K562 (cell line): ENCODE results near the gene WDCP. TPM values are rescaled to one million over a fixed set of nuclear protein-coding genes. Genes with fewer than 3 reads are reported as not detected.

Experiments used
- ATF1 ChIP-seq, 2 experiments: fragments of 450-650 bp in 1 of 2; IDR thresholded peaks; 2 replicates each; pipeline ENCODE4 v1.6.1; 2016; ENCODE audit warnings: missing compliant biosample characterization in 1 of 2, missing genetic modification characterization in 1 of 2
- E2F8 ChIP-seq: fragments of 450-650 bp; IDR thresholded peaks from 2 replicates; pipeline ENCODE4 v1.7.1; 2018; ENCODE audit warnings: mild to moderate bottlenecking, low read depth; ENCODE audit not compliant: partially characterized antibody
- GTF2E2 ChIP-seq: fragments of 200-800 bp; sonication (Bioruptor generic); IDR thresholded peaks from 2 replicates; pipeline ENCODE4 v1.6.1; 2016; ENCODE audit warnings: missing genetic modification characterization, missing compliant biosample characterization
- KLF6 ChIP-seq: fragments of 250-450 bp; sonication (Bioruptor Pico); IDR thresholded peaks from 2 replicates; pipeline ENCODE4 v1.4.0; 2020; ENCODE audit warnings: mild to moderate bottlenecking, moderate library complexity, borderline replicate concordance
- MTA2 ChIP-seq: fragments of 450-650 bp; IDR thresholded peaks from 2 replicates; pipeline ENCODE4 v1.6.1; 2016; ENCODE audit warnings: low read depth
- MTA3 ChIP-seq: fragments of 450-650 bp; formaldehyde crosslinking; IDR thresholded peaks from 2 replicates; pipeline ENCODE4 v1.6.1; 2017; ENCODE audit warnings: mild to moderate bottlenecking, borderline replicate concordance
- NFRKB ChIP-seq: fragments of 450-650 bp; IDR thresholded peaks from 2 replicates; pipeline ENCODE4 v1.6.1; 2016; ENCODE audit warnings: low read depth
- NR4A1 ChIP-seq, 2 experiments: fragments of 250-450 bp in 1 of 2; fragments of 450-650 bp in 1 of 2; sonication (Bioruptor Pico) in 1 of 2; IDR thresholded peaks; 2 replicates each; pipeline versions ENCODE4 v1.4.0 to v1.6.1; 2016 to 2020; ENCODE audit warnings: mild to moderate bottlenecking in 2 of 2, missing compliant biosample characterization in 1 of 2, missing genetic modification characterization in 1 of 2, moderate library complexity in 1 of 2
- POLR2AphosphoS5 ChIP-seq: IDR thresholded peaks from 2 replicates; pipeline ENCODE4 v1.6.1; 2011; ENCODE audit warnings: mild to moderate bottlenecking, low read depth, low read length, moderate library complexity; ENCODE audit not compliant: control insufficient read depth, insufficient read depth
- RERE ChIP-seq: sonication (generic); formaldehyde crosslinking; IDR thresholded peaks from 2 replicates; pipeline ENCODE4 v1.8.0; 2023; ENCODE audit warnings: missing genetic modification reagents, mild to moderate bottlenecking, borderline replicate concordance
- TBP ChIP-seq: optimal IDR thresholded peaks from 2 replicates; pipeline ENCODE3; 2011; ENCODE audit warnings: low read depth, low read length, improper control_type of control experiment
- WHSC1 ChIP-seq: IDR thresholded peaks from one replicate; pipeline ENCODE4 v1.6.1; 2012; ENCODE audit warnings: low read length, control low read depth, inconsistent platforms
- ZKSCAN8 ChIP-seq: fragments of 200-800 bp; sonication (Bioruptor generic); IDR thresholded peaks from 2 replicates; pipeline ENCODE4 v1.6.1; 2016; ENCODE audit warnings: missing genetic modification characterization, missing compliant biosample characterization
- ZNF146 ChIP-seq: IDR thresholded peaks from one replicate; pipeline ENCODE4 v1.6.1; 2018; ENCODE audit warnings: missing compliant biosample characterization; ENCODE audit not compliant: unreplicated experiment
- ZNF3 ChIP-seq: fragments of 250-450 bp; sonication (Bioruptor Pico); IDR thresholded peaks from 2 replicates; pipeline ENCODE4 v1.5.0; 2021; ENCODE audit warnings: mild to moderate bottlenecking, moderate library complexity
- ZNF740 ChIP-seq, 3 experiments: fragments of 200-800 bp in 1 of 3; sonication (Bioruptor generic) in 1 of 3; sonication (generic) in 1 of 3; formaldehyde crosslinking in 1 of 3; IDR thresholded peaks; 2 replicates each; pipeline versions ENCODE4 v1.6.1 to v1.8.0; 2016 to 2022; ENCODE audit warnings: mild to moderate bottlenecking in 2 of 3, missing compliant biosample characterization in 2 of 3, missing genetic modification characterization in 2 of 3, missing genetic modification reagents in 1 of 3
- ZNF76 ChIP-seq: fragments of 250-450 bp; sonication (Bioruptor Pico); IDR thresholded peaks from 2 replicates; pipeline ENCODE4 v1.4.0; 2020; ENCODE audit warnings: mild to moderate bottlenecking, moderate library complexity, borderline replicate concordance
- polyA plus RNA-seq, 8 experiments: library from polyadenylated mRNA; depleted of rRNA in 4 of 8; stranded (reverse) in 5 of 8; unstranded in 3 of 8; fragments of >200 nt; fragmentation: Nextera tagmentation in 2 of 8; fragmentation: Illumina TruSeq in 1 of 8; extraction: Ambion mirVana in 2 of 8; extraction: Trizol in 1 of 8; gene quantifications; 2 replicates each; pipeline versions ENCODE4 v1.2.1 to v1.2.3, GENCODE V29; 2011 to 2014; ENCODE audit warnings: inconsistent platforms in 1 of 8, missing spikeins in 1 of 8
- total RNA-seq, 7 experiments: library from RNA; depleted of rRNA in 6 of 7; stranded (reverse); fragments of >200 nt in 6 of 7; fragmentation: Illumina TruSeq in 2 of 7; extraction: Trizol in 2 of 7; gene quantifications; 2 replicates each; pipeline versions ENCODE4 v1.2.1 to v1.2.3, GENCODE V29; 2011 to 2021; ENCODE audit warnings: low replicate concordance in 1 of 7

WDCP gene
- total and polyA plus RNA-seq, 9 of the 15 experiments (the other 6 are each of a cell fraction or from before 2014, with no cell fraction given): 10.1 to 41.4 (median 21.8) TPM

- TF ChIP-seq NR4A1 (CRISPR knock-in tag; IDR thresholded peaks at IDR 0.05): no peak
- peak; percentile 63 for TF ChIP-seq NR4A1 (tag; IDR thresholded peaks at IDR 0.05)
- no peak for TF ChIP-seq MTA2
- no peak for TF ChIP-seq ZNF76 (CRISPR knock-in tag)
- TF ChIP-seq NFRKB: 0 out of 2 replicates have a peak, but pooled peaks have one; percentile 57
- TF ChIP-seq E2F8: no peak
- TF ChIP-seq TBP: peak; percentile 52
- peak; percentile 56; the same call in 1 of the 2 replicates for TF ChIP-seq ZNF740 (CRISPR knock-in tag; IDR thresholded peaks at IDR 0.05)
- no peak for TF ChIP-seq ZNF740 (tag; IDR thresholded peaks at IDR 0.05)
- TF ChIP-seq ZNF146 (CRISPR knock-in tag): no peak
- 0 out of 2 replicates have a peak, but pooled peaks have one; percentile 23 for TF ChIP-seq RERE (CRISPR knock-in tag)
- TF ChIP-seq WHSC1: no peak
- no peak for TF ChIP-seq ATF1 (CRISPR knock-in tag; IDR thresholded peaks at IDR 0.05)
- TF ChIP-seq ATF1 (tag; IDR thresholded peaks at IDR 0.05): peak; percentile 12; the same call in 1 of the 2 replicates
- no peak for TF ChIP-seq ZNF3 (CRISPR knock-in tag)
- TF ChIP-seq KLF6 (CRISPR knock-in tag): peak; percentile 27; the same call in 1 of the 2 replicates
- no peak for TF ChIP-seq POLR2AphosphoS5
- 0 out of 2 replicates have a peak, but pooled peaks have one; percentile 8 for TF ChIP-seq MTA3
- no peak for TF ChIP-seq GTF2E2 (tag)
- TF ChIP-seq ZKSCAN8 (CRISPR knock-in tag): no peak
These were observed 37.3 kb downstream of the WDCP start, which contains the start of gene MFSD2B (continued) for GRCh38 chr2:24009680-24010476.
